HG03108 (cell line): ENCODE results near the gene STXBP3.
"Not testable (repeated sequence)": the region's sequence is repeated elsewhere in the genome, so short reads cannot be mapped to it uniquely, and the experiment has no call there.

Source experiments
- ATAC-seq: cut with Tn5 transposase; IDR thresholded peaks from one replicate; pipeline ENCODE4 v1.9.1; 2021; ENCODE audit warnings: moderate library complexity; ENCODE audit not compliant: unreplicated experiment

The STXBP3 gene

GRCh38 chr1:108728327-108728923 is 18.0 kb upstream of the STXBP3 start:
- no peak for ATAC-seq

DNA sequence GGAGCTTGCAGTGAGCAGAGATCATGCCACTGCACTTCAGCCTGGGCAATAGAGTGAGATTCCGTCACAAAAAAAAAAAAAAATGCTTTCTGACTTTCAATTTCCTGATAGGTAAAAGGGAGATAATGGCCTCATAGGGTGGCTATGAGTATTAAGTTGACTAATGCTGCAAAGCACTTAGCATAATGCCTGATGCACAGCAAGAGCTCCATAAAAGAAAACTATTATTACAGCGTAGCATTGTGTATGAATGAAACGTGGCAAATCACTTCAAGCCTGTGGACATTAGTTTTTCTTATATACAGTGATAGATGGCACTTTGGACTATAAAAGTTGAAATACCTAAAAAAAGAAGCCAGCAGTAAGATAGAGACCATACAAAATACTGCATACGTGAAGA is 17.0 kb upstream of the STXBP3 start:
- no peak for ATAC-seq

DNA sequence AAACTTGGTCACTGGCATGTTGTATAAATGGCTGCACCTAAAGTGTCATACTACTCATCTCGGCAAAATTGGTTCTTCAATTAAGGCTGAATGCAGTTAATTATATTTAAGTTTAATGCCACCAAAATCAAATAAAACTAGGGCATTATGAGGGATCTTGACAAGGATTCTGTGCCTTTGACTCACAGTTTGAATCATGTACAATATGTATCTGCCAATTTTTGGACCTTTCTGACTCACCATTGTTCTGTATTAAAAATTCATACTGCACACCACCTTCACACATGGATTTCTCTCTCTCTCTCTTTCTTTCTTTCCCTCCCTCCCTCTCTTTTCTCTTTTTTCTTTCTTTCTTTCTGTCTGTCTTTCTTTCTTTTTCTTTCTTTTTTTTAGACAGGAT is 14.1 kb upstream of the STXBP3 start:
- no peak for ATAC-seq

DNA sequence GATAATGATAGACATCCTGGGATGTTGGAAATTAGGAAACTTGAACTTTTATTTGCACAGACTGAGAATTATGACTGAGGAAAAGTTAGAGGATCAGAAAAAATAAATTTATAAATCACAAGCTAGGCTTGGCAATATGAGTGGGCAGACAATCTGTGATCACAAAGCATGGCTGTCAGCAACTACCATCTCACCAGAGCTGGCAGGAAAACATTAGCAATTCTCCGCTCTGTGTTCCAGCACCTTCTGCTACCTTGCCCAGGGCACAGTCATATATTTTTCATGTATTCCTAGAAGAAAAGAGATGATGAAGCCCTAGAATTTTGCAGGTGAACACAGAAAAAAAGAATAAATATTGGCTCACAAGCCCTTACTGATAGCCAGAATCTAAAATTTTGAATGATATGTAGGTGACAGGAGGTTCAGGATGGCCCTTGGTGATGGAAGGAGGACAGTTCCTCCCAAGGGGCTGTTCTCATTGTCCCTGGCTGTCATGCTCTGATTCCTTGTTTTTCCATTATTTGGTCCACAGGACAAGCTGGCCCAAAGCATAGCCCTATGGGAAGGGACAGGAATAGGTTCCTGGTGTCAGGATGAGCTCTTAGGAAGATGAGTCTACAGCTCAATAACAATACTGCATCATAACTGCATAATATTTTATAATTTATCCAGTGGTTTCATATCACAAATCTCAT is 12.2 kb upstream of the STXBP3 start:
- ATAC-seq: no peak

DNA sequence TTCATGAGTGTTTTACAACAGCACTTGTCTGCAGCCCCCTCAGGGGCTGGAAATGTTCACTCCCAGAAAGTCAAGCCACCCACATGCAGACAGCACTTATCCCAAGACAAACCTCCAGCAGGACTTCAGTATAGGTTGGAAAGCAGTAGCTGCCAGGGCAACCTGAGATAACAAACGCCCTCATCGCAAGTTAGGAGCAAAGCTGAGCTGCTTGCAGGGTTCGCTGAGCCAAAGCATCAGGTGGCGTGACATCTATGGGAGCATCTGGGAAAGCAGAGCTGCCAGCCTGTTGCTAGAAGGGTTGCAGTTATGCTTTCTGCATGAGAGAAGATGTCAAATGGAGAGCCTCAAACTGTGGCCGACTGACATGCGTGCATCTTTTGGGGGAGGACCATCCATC is 4.2 kb upstream of the STXBP3 start:
- ATAC-seq: no peak

GRCh38 chr1:108745980-108746381 is 493 bp upstream of the STXBP3 start:
- ATAC-seq: no peak

DNA sequence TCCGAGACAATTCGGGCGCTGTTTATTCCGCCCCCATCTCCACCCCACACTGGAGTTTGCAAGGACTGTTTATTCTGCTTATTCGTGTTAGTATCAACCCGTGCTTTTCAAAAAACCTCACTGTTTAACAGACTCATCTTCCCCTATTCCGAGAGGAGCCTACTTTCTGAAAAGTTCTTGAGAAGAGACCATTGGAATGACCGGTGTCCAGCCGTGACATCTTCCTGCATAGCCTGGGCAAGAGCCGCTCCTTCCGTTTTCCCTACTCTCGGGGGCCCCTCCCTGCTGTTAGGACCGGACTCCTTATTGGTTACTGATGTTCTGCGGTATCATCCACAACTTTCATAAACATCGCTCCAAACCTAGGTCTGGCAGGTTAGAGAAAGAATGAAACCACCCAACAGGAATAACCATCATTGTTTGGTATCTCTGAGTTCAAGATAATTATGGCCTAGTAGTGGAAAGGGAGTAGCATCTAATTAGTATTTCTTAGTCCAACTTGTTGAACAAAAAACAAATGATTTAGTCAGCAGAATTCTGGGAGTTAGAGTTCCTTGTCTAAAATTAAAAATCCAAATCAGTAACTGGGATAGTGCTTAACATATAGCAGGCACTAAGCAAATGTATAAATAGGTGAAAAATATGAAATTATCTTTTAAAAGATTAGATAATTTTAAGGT is 837 bp downstream of the STXBP3 start:
- peak; percentile 29 for ATAC-seq

- ATAC-seq: no peak
Observed at GRCh38 chr1:108747898-108748297, 1.4 kb downstream of the STXBP3 start.

DNA sequence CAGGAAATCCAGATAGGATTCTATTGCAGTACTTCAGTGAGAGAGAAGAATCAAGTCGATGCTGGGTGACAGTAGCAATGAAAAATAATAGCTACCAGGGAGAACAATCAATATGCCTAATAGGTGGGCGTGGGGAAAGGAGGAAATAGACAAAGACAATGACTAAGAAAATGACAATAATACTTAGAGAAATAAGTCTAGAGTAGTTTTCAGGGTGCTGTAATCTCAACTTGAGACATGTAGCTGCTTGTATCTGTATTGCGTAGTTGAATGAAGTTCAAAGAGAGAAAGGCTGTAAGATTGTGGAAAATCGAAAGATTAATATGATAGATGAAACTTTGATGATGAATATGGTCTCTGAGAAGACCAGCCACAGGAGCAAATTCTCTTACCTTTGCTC is 2.6 kb downstream of the STXBP3 start:
- ATAC-seq: no peak

DNA sequence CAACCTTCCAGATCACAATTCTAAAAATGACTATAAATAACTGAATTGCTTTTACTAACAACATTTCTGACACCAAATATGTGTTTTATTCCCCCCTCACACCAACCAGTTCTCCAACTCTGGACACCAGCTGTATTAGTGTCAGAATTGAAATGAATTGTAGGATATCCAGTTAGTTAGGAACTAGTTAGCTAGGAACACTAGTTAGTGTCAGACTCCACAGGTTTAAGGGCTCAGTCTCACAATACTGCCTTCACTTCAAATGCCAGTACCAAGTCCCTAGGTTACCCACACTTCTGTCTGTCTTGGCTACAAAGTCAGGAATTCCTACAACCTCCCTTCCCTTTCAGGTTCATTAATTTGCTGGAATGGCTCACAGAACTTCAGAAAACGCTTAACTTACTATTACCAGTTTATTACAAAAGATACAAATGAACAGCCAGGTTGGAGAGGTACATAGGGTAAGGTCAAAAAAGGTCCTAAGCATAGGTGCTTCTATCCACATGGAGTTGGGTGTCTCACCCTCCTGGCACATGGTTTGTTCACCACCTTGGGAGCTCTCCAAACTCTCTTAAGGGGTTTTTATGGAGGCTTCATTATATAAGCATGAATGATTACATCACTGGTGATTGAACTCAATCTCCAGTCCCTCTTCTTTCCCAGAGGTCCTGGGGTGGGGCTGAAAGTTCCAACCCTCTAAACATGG is 4.2 kb downstream of the STXBP3 start:
- no peak for ATAC-seq

DNA sequence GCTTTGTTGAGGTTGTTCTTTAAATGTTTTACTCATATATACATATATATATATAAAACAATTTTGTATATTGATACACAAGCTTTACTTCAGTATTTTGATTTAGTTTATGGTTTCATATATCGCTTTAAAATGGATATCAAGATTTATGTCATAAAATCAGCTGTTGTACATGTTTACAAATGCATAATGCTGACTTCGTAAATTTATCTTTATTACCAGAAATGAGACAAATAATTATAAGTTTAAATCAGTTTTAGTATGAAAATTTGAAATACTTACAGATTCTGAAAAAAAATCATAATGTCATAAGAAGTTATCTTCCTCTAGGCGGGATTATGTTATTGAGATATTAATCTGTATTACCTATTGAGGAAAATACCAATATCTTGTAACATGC is 6.9 kb downstream of the STXBP3 start:
- no peak for ATAC-seq

DNA sequence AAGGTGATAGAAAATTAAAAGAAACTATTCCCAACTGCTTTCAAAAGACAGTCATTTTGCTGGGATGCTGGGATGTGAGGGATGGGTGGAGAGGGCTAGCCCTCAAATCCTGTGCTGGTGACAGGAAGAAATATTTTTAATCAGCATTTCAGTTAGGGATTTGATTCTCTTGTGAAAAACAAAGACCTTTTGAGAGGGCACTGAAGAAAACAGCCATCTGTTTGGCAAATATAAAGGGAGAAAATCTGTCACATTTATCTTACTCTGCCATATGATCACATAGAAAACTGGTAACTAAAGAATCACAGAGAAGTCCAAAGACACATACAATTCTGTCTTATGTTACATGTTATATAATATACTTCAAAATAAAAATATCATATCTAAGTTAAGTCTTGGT is 12.3 kb downstream of the STXBP3 start:
- no peak for ATAC-seq

DNA sequence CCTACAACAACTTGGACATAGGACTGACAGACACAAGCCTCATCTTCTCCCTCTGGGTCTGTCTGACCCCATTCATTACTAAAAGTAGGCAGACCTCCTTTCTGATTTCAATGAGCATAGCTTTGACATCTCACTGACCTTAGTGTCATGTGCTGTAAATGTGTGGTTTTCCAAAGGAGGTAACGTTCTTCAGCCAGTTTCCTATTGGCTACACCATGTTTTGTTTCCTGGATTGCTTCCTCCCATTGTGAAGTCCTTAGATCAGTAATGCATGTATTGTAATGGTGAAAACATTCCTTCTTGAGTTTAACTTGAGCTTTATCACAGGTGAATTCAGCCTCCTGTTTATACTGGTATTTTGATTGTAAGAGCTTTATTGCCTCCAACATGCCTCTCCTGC is 20.6 kb downstream of the STXBP3 start:
- ATAC-seq: no peak

- ATAC-seq: no peak
Observed at GRCh38 chr1:108767708-108768107, 21.2 kb downstream of the STXBP3 start.

- no peak for ATAC-seq
Observed at GRCh38 chr1:108777839-108778238, 31.4 kb downstream of the STXBP3 start.

DNA sequence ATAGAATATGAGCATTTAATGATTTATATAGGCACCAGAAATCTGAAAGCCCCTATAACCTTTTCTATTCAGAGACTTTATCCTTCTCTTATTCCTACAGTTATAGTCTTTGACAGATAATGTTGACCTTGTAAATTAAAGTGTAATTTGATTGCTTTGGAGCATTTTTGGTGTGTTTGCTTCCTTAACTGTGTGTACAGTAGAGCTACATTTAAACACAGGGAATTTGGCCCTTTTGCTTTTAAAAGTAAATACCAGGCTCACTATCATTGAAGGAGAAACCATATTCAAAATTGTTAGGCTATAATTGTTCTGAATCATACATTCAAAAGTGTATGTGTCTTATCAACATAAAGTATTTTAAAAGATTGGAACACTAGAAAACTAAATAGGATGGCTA is 33.0 kb downstream of the STXBP3 start:
- no peak for ATAC-seq

DNA sequence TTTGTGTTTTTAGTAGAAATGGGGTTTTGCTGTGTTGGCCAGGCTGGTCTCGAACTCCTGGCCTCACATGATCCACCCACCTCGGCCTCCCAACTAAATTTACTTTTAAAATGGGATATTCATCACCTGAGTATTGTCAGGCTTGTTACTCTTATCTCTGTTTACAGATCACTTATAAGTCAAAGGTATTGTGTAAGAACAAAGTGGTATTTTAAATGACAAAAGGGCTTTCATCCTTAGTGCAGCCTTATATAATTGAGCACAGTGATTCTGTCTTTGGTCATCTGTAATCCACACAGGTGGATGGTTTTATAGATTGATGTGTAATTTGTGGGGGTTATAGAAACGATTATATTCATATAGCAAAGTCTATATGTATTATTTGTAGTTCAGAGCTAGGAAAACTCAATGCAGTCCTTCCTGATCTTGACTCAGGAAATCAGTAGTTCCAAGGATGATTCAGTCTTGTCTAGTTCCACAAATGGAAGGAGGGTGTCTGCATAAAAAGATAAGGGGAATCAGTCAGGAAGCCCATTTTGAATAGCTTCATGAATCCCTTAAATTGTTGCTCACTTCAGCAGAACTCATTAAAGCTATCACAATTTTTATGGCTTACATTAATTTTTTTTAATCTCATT is 34.6 kb downstream of the STXBP3 start:
- ATAC-seq: no peak

- not testable (repeated sequence) for ATAC-seq
Observed at GRCh38 chr1:108781575-108781944, 35.1 kb downstream of the STXBP3 start.

- ATAC-seq: no peak
Observed at GRCh38 chr1:108785264-108785663, 38.8 kb downstream of the STXBP3 start.

GRCh38 chr1:108785880-108786279 is 39.4 kb downstream of the STXBP3 start:
- no peak for ATAC-seq

DNA sequence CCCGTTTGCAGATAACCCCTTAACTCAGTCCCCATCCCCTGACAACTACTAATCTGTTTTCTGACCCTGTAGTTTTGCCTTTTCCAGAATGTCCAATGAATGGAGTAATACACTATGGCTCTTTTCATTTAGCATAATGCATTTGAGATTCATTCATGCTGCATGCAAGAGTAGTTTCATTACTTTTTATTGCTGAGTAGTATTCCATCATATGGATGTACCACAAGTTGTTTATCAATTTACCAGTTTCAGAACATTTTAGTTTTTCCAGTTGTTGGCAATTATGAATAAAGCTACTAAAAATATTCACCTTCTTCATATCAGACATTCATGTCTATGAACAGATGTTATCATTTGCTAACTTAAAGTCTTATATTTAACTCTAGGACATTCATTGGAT is 45.3 kb downstream of the STXBP3 start:
- no peak for ATAC-seq
